Ishikawa (cell line): Measurements from ENCODE around the gene KCNIP4.

Experiments used
- CEBPB ChIP-seq: IDR thresholded peaks from 2 replicates; pipeline ENCODE4 v1.6.1; 2012
- CREB1 ChIP-seq: IDR thresholded peaks from 2 replicates; pipeline ENCODE4 v1.6.1; 2012; ENCODE audit warnings: low read depth
- EGR1 ChIP-seq: IDR thresholded peaks from 2 replicates; pipeline ENCODE4 v1.6.1; 2012
- EP300 ChIP-seq: IDR thresholded peaks from 2 replicates; pipeline ENCODE4 v1.6.1; 2012; ENCODE audit warnings: borderline replicate concordance
- FOXM1 ChIP-seq: IDR thresholded peaks from 2 replicates; pipeline ENCODE4 v1.6.1; 2012; ENCODE audit warnings: low read depth, borderline replicate concordance
- NFIC ChIP-seq: IDR thresholded peaks from 2 replicates; pipeline ENCODE4 v1.6.1; 2012
- RAD21 ChIP-seq: IDR thresholded peaks from 2 replicates; pipeline ENCODE4 v1.6.1; 2012; ENCODE audit warnings: low read depth
- TAF1 ChIP-seq: IDR thresholded peaks from 2 replicates; pipeline ENCODE4 v1.6.1; 2012; ENCODE audit warnings: low read depth, mild to moderate bottlenecking
- TCF12 ChIP-seq: IDR thresholded peaks from 2 replicates; pipeline ENCODE4 v1.6.1; 2012; ENCODE audit warnings: low read depth
- TEAD4 ChIP-seq: IDR thresholded peaks from 2 replicates; pipeline ENCODE4 v1.6.1; 2012
- YY1 ChIP-seq: IDR thresholded peaks from 2 replicates; pipeline ENCODE4 v1.6.1; 2012; ENCODE audit warnings: low read depth
- TF ChIP-seq, protein P1 (sequence below): IDR thresholded peaks from 2 replicates; pipeline ENCODE4 v1.6.1; 2012; ENCODE audit warnings: low read depth, mild to moderate bottlenecking
- TF ChIP-seq, protein P2 (sequence below): IDR thresholded peaks from 2 replicates; pipeline ENCODE4 v1.6.1; 2012

DNA sequence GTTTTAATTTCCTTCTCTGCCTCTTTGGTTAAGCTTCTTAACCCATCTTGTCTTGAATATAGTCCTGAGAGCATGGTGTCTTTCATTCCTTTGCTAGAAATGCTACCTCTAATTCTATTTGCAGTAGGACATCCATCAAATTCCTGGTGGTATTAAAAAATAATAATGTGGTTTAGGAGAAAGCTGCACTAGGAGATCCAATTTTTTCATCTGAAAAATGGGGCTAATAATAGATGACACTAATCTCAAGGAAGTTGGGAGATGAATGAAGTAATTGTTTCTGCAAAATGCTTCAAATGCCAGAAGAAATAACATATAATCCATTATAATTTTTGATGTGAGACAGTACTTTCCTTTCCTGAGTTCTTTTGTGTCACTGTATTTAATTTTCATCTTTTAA lies 1053.4 kb downstream of the KCNIP4 start:
- TF ChIP-seq CEBPB (no peak), YY1 (no peak), TAF1 (no peak), NFIC (no peak), EP300 (no peak), TEAD4 (no peak), RAD21 (no peak), EGR1 (no peak), FOXM1 (no peak), CREB1 (no peak), TCF12 (no peak)
- TF ChIP-seq, protein P1, sequence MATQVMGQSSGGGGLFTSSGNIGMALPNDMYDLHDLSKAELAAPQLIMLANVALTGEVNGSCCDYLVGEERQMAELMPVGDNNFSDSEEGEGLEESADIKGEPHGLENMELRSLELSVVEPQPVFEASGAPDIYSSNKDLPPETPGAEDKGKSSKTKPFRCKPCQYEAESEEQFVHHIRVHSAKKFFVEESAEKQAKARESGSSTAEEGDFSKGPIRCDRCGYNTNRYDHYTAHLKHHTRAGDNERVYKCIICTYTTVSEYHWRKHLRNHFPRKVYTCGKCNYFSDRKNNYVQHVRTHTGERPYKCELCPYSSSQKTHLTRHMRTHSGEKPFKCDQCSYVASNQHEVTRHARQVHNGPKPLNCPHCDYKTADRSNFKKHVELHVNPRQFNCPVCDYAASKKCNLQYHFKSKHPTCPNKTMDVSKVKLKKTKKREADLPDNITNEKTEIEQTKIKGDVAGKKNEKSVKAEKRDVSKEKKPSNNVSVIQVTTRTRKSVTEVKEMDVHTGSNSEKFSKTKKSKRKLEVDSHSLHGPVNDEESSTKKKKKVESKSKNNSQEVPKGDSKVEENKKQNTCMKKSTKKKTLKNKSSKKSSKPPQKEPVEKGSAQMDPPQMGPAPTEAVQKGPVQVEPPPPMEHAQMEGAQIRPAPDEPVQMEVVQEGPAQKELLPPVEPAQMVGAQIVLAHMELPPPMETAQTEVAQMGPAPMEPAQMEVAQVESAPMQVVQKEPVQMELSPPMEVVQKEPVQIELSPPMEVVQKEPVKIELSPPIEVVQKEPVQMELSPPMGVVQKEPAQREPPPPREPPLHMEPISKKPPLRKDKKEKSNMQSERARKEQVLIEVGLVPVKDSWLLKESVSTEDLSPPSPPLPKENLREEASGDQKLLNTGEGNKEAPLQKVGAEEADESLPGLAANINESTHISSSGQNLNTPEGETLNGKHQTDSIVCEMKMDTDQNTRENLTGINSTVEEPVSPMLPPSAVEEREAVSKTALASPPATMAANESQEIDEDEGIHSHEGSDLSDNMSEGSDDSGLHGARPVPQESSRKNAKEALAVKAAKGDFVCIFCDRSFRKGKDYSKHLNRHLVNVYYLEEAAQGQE, result no peak
- TF ChIP-seq, protein P2, sequence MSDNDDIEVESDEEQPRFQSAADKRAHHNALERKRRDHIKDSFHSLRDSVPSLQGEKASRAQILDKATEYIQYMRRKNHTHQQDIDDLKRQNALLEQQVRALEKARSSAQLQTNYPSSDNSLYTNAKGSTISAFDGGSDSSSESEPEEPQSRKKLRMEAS, result no peak
